Measurements from ENCODE around the gene ESD.
"Not testable (repeated sequence)": the region's sequence is repeated elsewhere in the genome, so short reads cannot be mapped to it uniquely, and the experiment has no call there.

The ESD gene

GRCh38 chr13:46796515-46797474 lies at the start of gene ESD:
Gene ESD (minus strand): TSS chr13:46797161. CDS start chr13:46791413, 5,748 bp downstream.
- peak; percentile 37 for DNase-seq (ENCODE audit: low read depth)

GRCh38 chr13:46846726-46847125 lies 49.8 kb upstream of the ESD start:
- DNase-seq (ENCODE audit: low read depth): no peak

GRCh38 chr13:46845146-46845545 lies 48.2 kb upstream of the ESD start:
- DNase-seq (ENCODE audit: low read depth): no peak

- DNase-seq (ENCODE audit: low read depth): no peak
These were observed 47.5 kb upstream of the ESD start for GRCh38 chr13:46844431-46844830.

- DNase-seq (ENCODE audit: low read depth): no peak
These were observed 42.4 kb upstream of the ESD start for GRCh38 chr13:46839399-46839798.

- DNase-seq (ENCODE audit: low read depth): no peak
These were observed 37.7 kb upstream of the ESD start for GRCh38 chr13:46834657-46835056.

GRCh38 chr13:46831588-46832194 lies 34.7 kb upstream of the ESD start:
- DNase-seq (ENCODE audit: low read depth): peak; percentile 10

GRCh38 chr13:46830405-46831005 lies 33.5 kb upstream of the ESD start:
- DNase-seq (ENCODE audit: low read depth): no peak

GRCh38 chr13:46822551-46822950 lies 25.6 kb upstream of the ESD start:
- DNase-seq (ENCODE audit: low read depth): no peak

- no peak for DNase-seq (ENCODE audit: low read depth)
These were observed 21.0 kb upstream of the ESD start for GRCh38 chr13:46817838-46818476.

- no peak for DNase-seq (ENCODE audit: low read depth)
These were observed 20.1 kb upstream of the ESD start for GRCh38 chr13:46817095-46817494.

GRCh38 chr13:46816371-46816770 lies 19.4 kb upstream of the ESD start:
- DNase-seq (ENCODE audit: low read depth): no peak

- DNase-seq (ENCODE audit: low read depth): no peak
These were observed 15.4 kb upstream of the ESD start for GRCh38 chr13:46812301-46812797.

GRCh38 chr13:46810440-46810839 lies 13.5 kb upstream of the ESD start:
- no peak for DNase-seq (ENCODE audit: low read depth)

- not testable (repeated sequence) for DNase-seq (ENCODE audit: low read depth)
These were observed 8.0 kb upstream of the ESD start for GRCh38 chr13:46804921-46805320.

GRCh38 chr13:46804391-46804815 lies 7.4 kb upstream of the ESD start:
- DNase-seq (ENCODE audit: low read depth): peak; percentile 88

GRCh38 chr13:46803586-46803985 lies 6.6 kb upstream of the ESD start:
- DNase-seq (ENCODE audit: low read depth): no peak

- no peak for DNase-seq (ENCODE audit: low read depth)
These were observed 4.9 kb upstream of the ESD start for GRCh38 chr13:46801858-46802257.

- DNase-seq (ENCODE audit: low read depth): no peak
These were observed 2.2 kb upstream of the ESD start for GRCh38 chr13:46799139-46799538.

- DNase-seq (ENCODE audit: low read depth): no peak
These were observed 708 bp upstream of the ESD start for GRCh38 chr13:46797501-46798237.

- DNase-seq (ENCODE audit: low read depth): no peak
These were observed 839 bp downstream of the ESD start for GRCh38 chr13:46796129-46796514.

GRCh38 chr13:46795321-46795720 lies 1.6 kb downstream of the ESD start:
- DNase-seq (ENCODE audit: low read depth): no peak

All from HS-5 (cell line).